ENCODE data around the gene TTLL12.

The TTLL12 gene

DNA sequence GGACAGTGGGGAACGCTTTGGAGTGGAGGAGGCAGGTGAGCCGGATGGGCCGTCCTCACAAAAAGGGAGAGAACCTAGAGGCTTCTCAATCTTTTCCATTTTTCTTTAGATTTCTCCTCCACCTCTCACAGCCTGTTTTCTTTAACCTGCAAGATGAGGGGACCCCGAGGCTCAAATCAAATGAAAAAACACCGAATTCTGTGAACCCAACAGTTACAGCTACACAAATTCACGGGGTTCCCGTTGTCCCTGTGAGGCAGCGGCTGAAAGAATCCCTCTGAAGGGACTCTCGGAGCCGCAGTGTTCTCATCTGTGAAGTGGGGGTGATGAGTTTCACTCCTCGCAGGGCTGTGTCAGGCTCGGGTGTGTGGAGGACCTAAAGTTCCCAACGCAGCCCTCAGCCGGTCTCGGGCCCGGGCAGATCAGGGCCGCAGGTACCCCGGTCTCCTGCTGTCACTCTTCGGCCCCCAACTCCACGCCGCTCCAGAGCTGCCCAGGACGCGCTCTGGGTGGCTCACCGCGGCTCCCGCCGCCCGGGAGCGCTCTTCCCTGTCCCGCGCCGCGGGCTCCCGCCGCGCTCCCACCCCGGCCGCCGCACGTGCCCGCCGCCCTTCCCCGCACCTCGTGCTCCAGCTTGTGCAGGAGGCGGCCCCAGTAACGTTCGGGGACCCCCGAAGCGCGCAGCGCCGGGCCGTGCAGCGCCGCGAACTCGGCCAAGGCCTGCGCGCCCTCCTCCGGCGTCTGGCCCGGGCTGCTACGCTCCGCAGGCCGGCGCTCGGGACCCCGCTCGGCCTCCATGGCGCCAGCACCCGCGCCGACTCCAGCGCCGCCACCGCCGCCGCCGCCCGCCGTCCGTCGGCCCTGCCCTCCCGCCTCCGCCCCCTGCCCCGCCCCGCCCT lies at the start of gene TTLL12:
TSS of gene TTLL12 (minus strand) at position 863 of the 899 bp plus-strand sequence. CDS start at position 798, 65 bp downstream.
- DNase-seq, result peak; percentile 64

- DNase-seq, result no peak
Observed at GRCh38 chr22:43235445-43236409, 48.8 kb upstream of the TTLL12 start.

DNA sequence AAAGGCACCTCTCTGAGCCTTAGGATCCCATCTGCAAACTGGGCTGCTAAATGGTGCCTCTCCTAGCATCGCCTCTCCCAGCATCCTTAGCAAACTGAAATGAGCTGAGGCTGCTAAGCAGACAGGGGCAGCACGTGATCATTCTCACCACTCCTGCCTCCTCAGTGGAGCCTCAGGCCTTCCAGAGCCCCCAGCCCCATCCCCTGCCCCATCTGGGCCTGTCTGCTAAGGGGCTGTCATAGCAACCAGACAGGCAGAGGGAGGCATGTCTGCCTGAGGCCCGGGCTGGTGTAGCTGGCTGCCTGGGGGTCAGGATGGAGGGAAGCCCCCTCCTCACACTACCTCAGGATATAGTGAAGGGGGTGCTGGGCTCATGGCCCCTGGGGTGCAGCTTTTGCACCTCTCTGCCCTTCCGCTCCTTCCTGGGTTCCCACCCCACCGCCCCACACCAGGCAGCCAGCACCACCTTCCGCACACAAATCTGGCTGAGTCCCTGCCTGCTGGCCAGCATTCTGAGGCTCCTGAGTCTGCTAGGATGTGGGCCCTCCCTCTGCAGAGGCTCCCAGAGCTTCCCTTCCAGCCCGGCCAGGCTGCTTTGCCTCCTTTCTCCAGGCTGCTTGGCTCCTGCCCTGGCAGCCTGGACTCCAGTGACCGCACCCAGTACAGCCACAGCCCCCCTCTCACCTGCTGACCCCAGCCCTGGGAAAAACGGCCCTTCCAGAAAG lies 47.5 kb upstream of the TTLL12 start:
- no peak for DNase-seq

GRCh38 chr22:43233529-43233928 lies 46.6 kb upstream of the TTLL12 start:
- DNase-seq, result no peak

GRCh38 chr22:43232445-43232844 lies 45.5 kb upstream of the TTLL12 start:
- no peak for DNase-seq

- DNase-seq, result no peak
Observed at GRCh38 chr22:43231724-43232034, 44.7 kb upstream of the TTLL12 start.

- peak; percentile 60 to 67 for DNase-seq
Observed at GRCh38 chr22:43230971-43231723, 44.2 kb upstream of the TTLL12 start.

DNA sequence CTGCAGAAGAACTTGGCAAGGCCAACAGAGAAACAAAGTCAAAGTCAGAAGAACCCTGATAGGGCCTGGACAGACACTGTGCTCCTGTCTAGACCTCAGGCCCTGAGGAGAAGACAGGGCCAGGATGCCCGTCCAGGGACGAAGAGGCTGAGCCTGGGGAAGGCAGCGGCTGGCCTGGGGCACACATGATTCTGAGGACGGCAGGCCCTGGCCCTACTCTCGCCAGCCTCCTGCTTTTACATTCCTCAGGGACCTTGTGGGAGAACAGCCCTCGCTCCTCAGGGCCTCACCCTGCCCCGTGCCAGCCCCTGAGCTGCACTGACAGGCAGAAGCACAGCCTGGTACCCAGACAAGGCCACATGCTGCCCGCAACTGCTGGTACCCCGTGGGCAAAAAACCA lies 43.6 kb upstream of the TTLL12 start:
- no peak for DNase-seq

GRCh38 chr22:43228863-43229262 lies 41.9 kb upstream of the TTLL12 start:
- no peak for DNase-seq

DNA sequence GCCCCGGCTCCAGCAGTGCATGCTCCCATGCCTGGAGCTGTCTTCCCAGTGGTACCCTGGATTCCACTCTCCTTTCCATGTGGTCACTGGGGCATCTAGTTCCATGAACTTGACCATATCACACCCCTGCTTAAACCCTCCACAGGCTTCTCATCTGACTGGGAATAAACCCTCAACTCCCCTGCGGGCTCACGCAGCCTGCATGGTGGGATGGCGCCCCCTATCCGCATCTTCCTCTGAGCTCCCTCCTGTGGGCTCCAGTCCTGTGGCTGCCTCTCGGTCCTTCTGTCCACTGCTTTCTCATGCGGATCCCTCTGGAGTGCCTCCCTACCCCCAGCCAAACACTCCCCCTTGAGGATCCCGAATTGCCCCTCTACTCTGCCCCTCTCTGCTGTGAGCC lies 41.4 kb upstream of the TTLL12 start:
- peak in 1 of 2 donors; percentile 10 for DNase-seq

DNA sequence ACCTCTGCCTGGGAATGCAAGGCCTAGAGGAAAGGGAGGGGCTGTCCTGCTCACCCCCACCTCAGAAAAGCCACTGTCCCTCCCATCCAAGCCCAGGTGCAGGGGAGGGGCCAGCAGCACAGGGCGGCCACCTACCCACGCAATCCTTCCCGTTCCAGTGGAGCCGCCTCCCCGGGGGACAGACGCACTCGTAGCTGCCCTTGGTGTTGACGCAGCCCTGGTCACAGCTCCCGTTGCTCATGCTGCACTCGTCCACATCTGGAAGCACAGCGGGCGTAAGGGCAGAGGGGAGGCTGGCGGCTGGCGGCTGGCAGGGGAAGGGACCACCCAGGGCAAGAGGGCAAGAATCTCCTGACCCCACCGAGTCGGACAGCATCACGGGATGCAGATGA lies 40.3 kb upstream of the TTLL12 start:
- no peak for DNase-seq

- DNase-seq, result no peak
Observed at GRCh38 chr22:43226377-43227238, 39.7 kb upstream of the TTLL12 start.

GRCh38 chr22:43225609-43226008 lies 38.7 kb upstream of the TTLL12 start:
- DNase-seq, result no peak

- no peak for DNase-seq
Observed at GRCh38 chr22:43222987-43223386, 36.1 kb upstream of the TTLL12 start.

DNA sequence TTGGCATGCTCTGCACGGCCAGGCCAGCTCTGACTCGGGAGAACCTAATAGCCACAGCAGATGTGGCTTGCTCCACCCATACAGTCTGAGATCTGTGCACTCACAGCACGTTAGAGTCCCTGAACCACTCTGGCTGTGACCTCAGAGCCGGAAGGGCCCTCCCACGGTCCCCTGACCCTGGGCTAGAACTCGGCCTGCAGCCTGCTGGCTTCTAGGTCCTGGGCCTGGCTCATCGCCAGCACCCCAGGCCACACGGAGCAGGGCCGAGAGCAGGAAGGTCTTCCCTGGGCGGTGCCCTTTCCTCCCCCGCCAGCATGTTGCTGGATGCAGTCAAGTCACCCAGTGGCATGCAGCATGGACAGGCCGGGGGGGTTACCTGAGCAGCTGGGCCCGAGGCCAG lies 35.3 kb upstream of the TTLL12 start:
- DNase-seq, result no peak

DNA sequence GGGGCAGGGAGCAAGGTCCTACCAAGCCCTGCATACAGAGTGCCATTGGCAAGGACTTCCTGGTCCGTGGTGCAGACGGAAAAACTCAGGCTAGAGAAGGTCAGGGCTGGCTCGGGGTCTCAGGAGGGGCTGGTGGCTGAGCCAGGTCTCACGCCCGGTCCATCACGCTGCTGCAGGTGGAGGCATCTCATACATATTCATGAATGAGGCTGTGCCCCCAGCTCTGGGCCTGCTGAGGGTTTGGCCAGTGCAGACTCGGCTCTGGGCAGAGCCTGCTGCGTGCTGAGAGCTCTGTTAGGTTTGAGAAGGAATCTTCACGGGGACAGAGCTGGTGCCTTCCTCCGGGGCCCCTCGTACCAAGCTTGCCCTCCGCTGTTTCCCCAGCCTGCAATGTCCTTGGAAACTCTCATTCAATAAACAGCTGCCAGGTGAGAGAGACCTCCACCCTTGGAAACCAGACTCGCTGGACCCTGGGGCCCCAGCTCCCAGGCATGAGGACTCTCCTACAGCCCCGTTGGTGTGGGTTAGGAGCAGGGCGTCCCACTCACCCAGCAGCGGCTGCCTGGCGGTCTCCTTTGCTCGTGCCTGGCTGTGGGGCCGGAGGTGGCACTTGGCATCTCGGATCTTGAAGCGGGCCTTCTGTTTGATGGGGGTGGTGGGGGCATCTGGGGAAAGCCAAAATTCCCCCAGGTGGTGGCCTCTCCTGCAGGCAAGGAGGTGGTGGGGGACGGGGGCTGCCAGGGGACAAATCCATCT lies 33.9 kb upstream of the TTLL12 start:
- no peak for DNase-seq

- no peak for DNase-seq
Observed at GRCh38 chr22:43218786-43219185, 31.9 kb upstream of the TTLL12 start.

GRCh38 chr22:43217285-43218030 lies 30.5 kb upstream of the TTLL12 start:
- DNase-seq, result no peak

- no peak for DNase-seq
Observed at GRCh38 chr22:43216738-43217137, 29.8 kb upstream of the TTLL12 start.

- DNase-seq, result no peak
Observed at GRCh38 chr22:43213962-43214361, 27.0 kb upstream of the TTLL12 start.

Data from CD4-positive, alpha-beta T cell treated with Interleukin-1 beta for 1 hour (primary cell).